Testis (tissue), 3 donors: ENCODE results near the gene BCOR. TPM values are rescaled to one million over a fixed set of nuclear protein-coding genes. Genes with fewer than 3 reads are reported as not detected.

Source experiments
- DNase-seq: peaks from one replicate; pipeline ENCODE4 v3.0.0-alpha.2; 2019
- H3K27ac ChIP-seq, 2 donors: fragments of 200-600 bp; sonication (generic); one replicate each; pipeline ENCODE4 v1.5.1; 2019
- H3K27me3 ChIP-seq: fragments of 200-600 bp; sonication (generic); one replicate; pipeline ENCODE4 v1.5.1; 2019
- H3K36me3 ChIP-seq: fragments of 200-600 bp; sonication (generic); one replicate; pipeline ENCODE4 v1.5.1; 2017; ENCODE audit warnings: low read depth; ENCODE audit errors: missing control alignments
- H3K4me1 ChIP-seq: fragments of 200-600 bp; sonication (generic); one replicate; pipeline ENCODE4 v1.5.1; 2019
- H3K4me3 ChIP-seq, 2 donors: fragments of 200-600 bp; sonication (generic); one replicate each; pipeline ENCODE4 v1.5.1; 2017 to 2019
- H3K9me3 ChIP-seq: fragments of 200-600 bp; sonication (generic); one replicate; pipeline ENCODE4 v1.5.1; 2017
- CTCF ChIP-seq, 3 experiments: fragments of 450-650 bp in 2 of 3; fragments of 200-600 bp in 1 of 3; sonication (generic) in 1 of 3; IDR thresholded peaks; one replicate each; pipeline ENCODE4 v1.5.1; 2016 to 2019; ENCODE audit warnings: antibody characterized with exemption in 3 of 3, mild to moderate bottlenecking in 2 of 3, moderate library complexity in 1 of 3
- POLR2A ChIP-seq: fragments of 450-650 bp; IDR thresholded peaks from one replicate; pipeline ENCODE4 v1.6.1; 2017; ENCODE audit warnings: antibody characterized with exemption, mild to moderate bottlenecking, moderate library complexity
- WGBS, 2 donors: methylation state at CpG; one replicate each; pipeline ENCODE4 v1.1.5; 2018; 5-methylcytosine and 5-hydroxymethylcytosine counted together
- intact Hi-C: fragments of 100-400 bp; cut with DNase I; formaldehyde crosslinking; loops from one replicate; pipeline ENCODE4 v1.15.1; 2023; ENCODE audit warnings: low total_unique reads
- polyA plus RNA-seq: library from polyadenylated mRNA; stranded (reverse); fragments of 350-450 nt; fragmentation: Illumina TruSeq; extraction: RNeasy Lipid Tissue Mini Kit (QIAGEN cat#74804); gene quantifications from one replicate; pipeline ENCODE4 v1.2.3, GENCODE V29; 2014; ENCODE audit warnings: low read depth, low replicate concordance; ENCODE audit not compliant: insufficient read depth
- total RNA-seq, 2 donors: library from RNA; depleted of rRNA; stranded (reverse); fragments of >200 nt; gene quantifications; one replicate each; pipeline ENCODE4 v1.2.3, GENCODE V29; 2016

The BCOR gene
- total and polyA plus RNA-seq, 3 donors from 2014 or later, result 26.4 to 69.6 (median 46.8) TPM

- Histone ChIP-seq H3K27me3 (no peaks in the 10 kb centered on the region), H3K27ac (peak overlapping the region; percentile 59 to 82), H3K36me3 (no peaks in the 10 kb centered on the region), H3K4me1 (no peaks in the 10 kb centered on the region), H3K9me3 (no peaks in the 10 kb centered on the region), H3K4me3 (peak overlapping the region; percentile 45 to 53)
- intact Hi-C loops, result loop anchor here (10.0 kb wide), 1 partner anchor 81 kb away; the partner anchor contains the start of gene BCOR
- DNase-seq, result peak; percentile 49
- 0% methylated on average over 17 of the region's 76 CpGs; no CpG with 5 or more reads in 1 of the 2 donors for WGBS, 2 donors
- TF ChIP-seq CTCF (IDR thresholded peaks at IDR 0.05) (no peak), POLR2A (no peak)
These were observed 84.2 kb downstream of the BCOR start for GRCh38 chrX:40013266-40014195.

- intact Hi-C loops, result loop anchor here (10.0 kb wide), 1 partner anchor 82 kb away; the partner anchor contains the start of gene BCOR
- Histone ChIP-seq H3K4me1 (no peaks in the 10 kb centered on the region), H3K27ac (peak overlapping the region in 1 of 2 donors; percentile 82), H3K36me3 (no peaks in the 10 kb centered on the region), H3K9me3 (no peaks in the 10 kb centered on the region), H3K4me3 (peak overlapping the region; percentile 45 to 53), H3K27me3 (no peaks in the 10 kb centered on the region)
- WGBS, 2 donors, result 1% methylated on average over 14 of the region's 35 CpGs; no CpG with 5 or more reads in 1 of the 2 donors
- DNase-seq, result no peak
- TF ChIP-seq POLR2A (no peak), CTCF (IDR thresholded peaks at IDR 0.05) (no peak)
These were observed 84.9 kb downstream of the BCOR start for GRCh38 chrX:40012868-40013265.

GRCh38 chrX:40012039-40012867 lies 85.5 kb downstream of the BCOR start:
- H3K4me3 ChIP-seq, result peak overlapping the region; percentile 45 to 53
- no peak for DNase-seq
- H3K9me3 ChIP-seq, result no peaks in the 10 kb centered on the region
- H3K4me1 ChIP-seq, result no peaks in the 10 kb centered on the region
- no peaks in the 10 kb centered on the region for H3K27me3 ChIP-seq
- H3K27ac ChIP-seq, result peak overlapping the region; percentile 31 to 82
- 11% methylated on average over 21 of the region's 60 CpGs; no CpG with 5 or more reads in 1 of the 2 donors for WGBS, 2 donors
- no peaks in the 10 kb centered on the region for H3K36me3 ChIP-seq
- TF ChIP-seq CTCF (IDR thresholded peaks at IDR 0.05), result no peak
- no peak for TF ChIP-seq POLR2A
- intact Hi-C loops, result loop anchor here (10.0 kb wide), 1 partner anchor 83 kb away; the partner anchor contains the start of gene BCOR

- no peaks in the 10 kb centered on the region for H3K4me1 ChIP-seq
- WGBS, 2 donors, result 53 to 55% methylated on average over 19 to 24 of the region's 24 CpGs
- H3K27ac ChIP-seq, result no peak overlapping the region
- no peak overlapping the region for H3K4me3 ChIP-seq
- DNase-seq, result no peak
- TF ChIP-seq POLR2A, result no peak
- TF ChIP-seq CTCF (IDR thresholded peaks at IDR 0.05), result no peak
- no peaks in the 10 kb centered on the region for H3K36me3 ChIP-seq
- intact Hi-C loops, result loop anchor here (10.0 kb wide), 1 partner anchor 83 kb away; the partner anchor contains the start of gene BCOR
- no peaks in the 10 kb centered on the region for H3K9me3 ChIP-seq
- H3K27me3 ChIP-seq, result no peaks in the 10 kb centered on the region
These were observed 86.3 kb downstream of the BCOR start for GRCh38 chrX:40011322-40012038.
